A549 (cell line): ENCODE measurements around the gene RPLP2. TPM values are rescaled to one million over a fixed set of nuclear protein-coding genes. Genes with fewer than 3 reads are reported as not detected.
A peak's percentile ranks its signal among the peaks of the same experiment; 100 is the strongest.

Source experiments
- ATAC-seq, 2 experiments: fragments of 200-7000 bp in 1 of 2; fragments of >200 bp in 1 of 2; cut with Nextera tagmentation in 1 of 2; cut with Tn5 transposase in 1 of 2; 3 replicates each; pipeline versions ENCODE4 v1.8.0 to v1.9.1; 2018 to 2020; ENCODE audit warnings: mild to moderate bottlenecking in 1 of 2, moderate library complexity in 1 of 2
- CTCF ChIA-PET: fragments of 300-600 bp; sonication (Branson Sonifier 250); formaldehyde crosslinking; extraction: SDS; loops from one replicate; lab custom pipeline; 2021; ENCODE audit warnings: antibody characterized with exemption, inconsistent platforms; lab: Yijun Ruan, JAX
- POLR2A ChIA-PET: fragments of 350-600 bp; formaldehyde crosslinking; extraction: SDS; loops from one replicate; lab custom pipeline; 2021; ENCODE audit warnings: antibody characterized with exemption, inconsistent platforms; lab: Yijun Ruan, JAX
- DNase-seq, 2 experiments: peaks; one replicate each; pipeline versions ENCODE4 v3.0.0 to v3.0.0-alpha.2; 2011 to 2016; ENCODE audit warnings: low read depth in 1 of 2, low spot score in 1 of 2
- FAIRE-seq: peaks from 2 replicates; lab custom pipeline; 2011; peaks lifted over from hg19 to GRCh38; lab: Jason Lieb, UNC
- H3K27ac ChIP-seq, 2 experiments: fragments of >200 bp; sonication (Bioruptor Twin); formaldehyde crosslinking; 3 replicates each; pipeline ENCODE4 v1.5.1; 2016 to 2017
- H3K4me1 ChIP-seq: fragments of >200 bp; sonication (Bioruptor Twin); formaldehyde crosslinking; 3 replicates; pipeline ENCODE4 v1.6.1; 2016
- H3K4me2 ChIP-seq: fragments of >200 bp; sonication (Bioruptor Twin); formaldehyde crosslinking; 3 replicates; pipeline ENCODE4 v1.6.1; 2016
- H3K4me3 ChIP-seq: fragments of >200 bp; sonication (Bioruptor Twin); formaldehyde crosslinking; 3 replicates; pipeline ENCODE4 v1.5.1; 2016
- H3K9me3 ChIP-seq: fragments of >200 bp; sonication (Bioruptor Twin); formaldehyde crosslinking; 3 replicates; pipeline ENCODE4 v1.6.1; 2016
- BHLHE40 ChIP-seq: IDR thresholded peaks from 2 replicates; pipeline ENCODE4 v1.6.1; 2012; ENCODE audit warnings: low read depth, low read length, inconsistent platforms
- CBX2 ChIP-seq: fragments of 200-600 bp; sonication (generic); IDR thresholded peaks from 2 replicates; pipeline ENCODE4 v1.6.1; 2016; ENCODE audit warnings: low read depth, mild to moderate bottlenecking, borderline replicate concordance
- CBX8 ChIP-seq: fragments of 200-600 bp; sonication (generic); IDR thresholded peaks from 2 replicates; pipeline ENCODE4 v1.6.1; 2016
- CHD2 ChIP-seq: fragments of 150-350 bp; IDR thresholded peaks from 2 replicates; pipeline ENCODE4 v1.6.1; 2014; ENCODE audit warnings: low read length; ENCODE audit not compliant: partially characterized antibody
- CHD4 ChIP-seq: fragments of 200-600 bp; sonication (generic); IDR thresholded peaks from 2 replicates; pipeline ENCODE4 v1.6.1; 2016; ENCODE audit warnings: antibody characterized with exemption, mild to moderate bottlenecking, borderline replicate concordance
- EHF ChIP-seq: fragments of 250-450 bp; sonication (Bioruptor Pico); IDR thresholded peaks from 2 replicates; pipeline ENCODE4 v1.5.0; 2020; ENCODE audit warnings: mild to moderate bottlenecking
- EHMT2 ChIP-seq: fragments of 200-600 bp; sonication (generic); IDR thresholded peaks from 2 replicates; pipeline ENCODE4 v1.6.1; 2016; ENCODE audit warnings: antibody characterized with exemption, low read depth, mild to moderate bottlenecking, moderate library complexity
- FOSB ChIP-seq: fragments of 250-450 bp; sonication (Bioruptor Pico); IDR thresholded peaks from 2 replicates; pipeline ENCODE4 v1.5.0; 2020; ENCODE audit warnings: mild to moderate bottlenecking, moderate library complexity
- HDAC2 ChIP-seq: fragments of 200-600 bp; sonication (generic); IDR thresholded peaks from 2 replicates; pipeline ENCODE4 v1.6.1; 2016
- HEYL ChIP-seq: fragments of 250-450 bp; sonication (Bioruptor Pico); IDR thresholded peaks from 2 replicates; pipeline ENCODE4 v1.8.0; 2021; ENCODE audit warnings: mild to moderate bottlenecking, moderate library complexity
- MYC ChIP-seq: IDR thresholded peaks from 2 replicates; pipeline ENCODE4 v1.6.1; 2012; ENCODE audit warnings: mild to moderate bottlenecking, inconsistent platforms, low read length, improper control_type of control experiment, borderline replicate concordance
- NR3C1 ChIP-seq: fragments of >200 bp; sonication (Bioruptor Twin); formaldehyde crosslinking; IDR thresholded peaks from 3 replicates; pipeline ENCODE4 v1.6.1; 2017
- RAD21 ChIP-seq, 2 experiments: fragments of >200 bp in 1 of 2; sonication (Bioruptor Twin) in 1 of 2; formaldehyde crosslinking in 1 of 2; IDR thresholded peaks in 1 of 2; conservative IDR thresholded peaks in 1 of 2; 2 replicates in 1 of 2; 3 replicates in 1 of 2; pipeline ENCODE4 v1.6.1; 2012 to 2018; ENCODE audit warnings: inconsistent platforms in 1 of 2
- RARB ChIP-seq: fragments of 250-450 bp; sonication (Bioruptor Pico); IDR thresholded peaks from 2 replicates; pipeline ENCODE4 v1.8.0; 2021; ENCODE audit warnings: mild to moderate bottlenecking, moderate library complexity
- RFX5 ChIP-seq: fragments of 450-650 bp; IDR thresholded peaks from 2 replicates; pipeline ENCODE4 v1.7.1; 2014; ENCODE audit warnings: antibody characterized with exemption, mild to moderate bottlenecking, moderate library complexity
- TP53 ChIP-seq: fragments of 250-450 bp; sonication (Bioruptor Pico); IDR thresholded peaks from 2 replicates; pipeline ENCODE4 v1.5.0; 2021; ENCODE audit warnings: mild to moderate bottlenecking, moderate library complexity
- WGBS: methylation state at CpG from one replicate; pipeline ENCODE4 v1.1.6; 2017; ENCODE audit errors: missing lambda C conversion rate; 5-methylcytosine and 5-hydroxymethylcytosine counted together
- polyA plus RNA-seq, 4 experiments: library from polyadenylated mRNA; depleted of rRNA in 3 of 4; stranded (reverse); fragments of >200 nt; fragmentation: RNase III in 1 of 4; extraction: RNeasy Plus Mini Kit Qiagen cat#74134 plus additional on column Dnase treatment in 1 of 4; gene quantifications; 2 replicates in 3 of 4; 3 replicates in 1 of 4; pipeline ENCODE4 v1.2.3, GENCODE V29; 2011 to 2017
- TF ChIP-seq, protein P1 (sequence below): IDR thresholded peaks from 2 replicates; pipeline ENCODE4 v1.6.1; 2012; ENCODE audit warnings: low read depth, borderline replicate concordance
- TF ChIP-seq, protein P2 (sequence below): fragments of >200 bp; sonication (Bioruptor Twin); formaldehyde crosslinking; IDR thresholded peaks from 3 replicates; pipeline ENCODE4 v1.6.1; 2016
- TF ChIP-seq, protein P3 (sequence below): IDR thresholded peaks from 2 replicates; pipeline ENCODE4 v1.6.1; 2012
- TF ChIP-seq, protein P4 (sequence below): fragments of 250-450 bp; sonication (Bioruptor Pico); IDR thresholded peaks from 2 replicates; pipeline ENCODE4 v1.5.0; 2020; ENCODE audit warnings: low read depth, mild to moderate bottlenecking, moderate library complexity
- TF ChIP-seq, protein P5 (sequence below): fragments of 150-350 bp; IDR thresholded peaks from 2 replicates; pipeline ENCODE4 v1.6.1; 2014; ENCODE audit warnings: low read depth, mild to moderate bottlenecking, low read length
- TF ChIP-seq, protein P6 (sequence below): fragments of 200-600 bp; sonication (generic); IDR thresholded peaks from 2 replicates; pipeline ENCODE4 v1.6.1; 2016; ENCODE audit warnings: antibody characterized with exemption, mild to moderate bottlenecking, moderate library complexity

RPLP2 gene
- polyA plus RNA-seq, 2 of the 4 experiments (the other 2 are of a cell fraction) = 1,493 to 2,508 TPM

DNA sequence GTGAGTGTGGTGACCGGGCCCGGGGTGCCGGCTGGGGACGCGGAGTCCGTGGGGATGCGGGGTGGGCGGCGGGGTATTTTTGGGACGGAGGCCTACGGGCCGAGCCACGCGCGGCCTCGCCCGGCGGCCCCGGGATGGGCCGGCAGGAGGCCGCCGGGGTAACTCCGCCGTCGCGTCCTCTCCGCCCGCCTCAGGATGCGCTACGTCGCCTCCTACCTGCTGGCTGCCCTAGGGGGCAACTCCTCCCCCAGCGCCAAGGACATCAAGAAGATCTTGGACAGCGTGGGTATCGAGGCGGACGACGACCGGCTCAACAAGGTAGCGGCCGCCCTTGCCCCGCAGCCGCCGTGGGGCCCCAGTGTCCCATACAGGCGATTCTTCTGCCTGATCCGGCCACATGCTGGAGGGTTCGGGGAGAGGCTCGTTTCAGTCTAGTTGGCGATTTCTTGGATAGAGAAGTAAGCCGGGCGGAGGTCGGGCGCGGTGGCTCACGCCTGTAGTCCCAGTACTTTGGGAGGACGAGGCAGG lies 337 bp downstream of the RPLP2 start (continued):
- TF ChIP-seq, protein P1, sequence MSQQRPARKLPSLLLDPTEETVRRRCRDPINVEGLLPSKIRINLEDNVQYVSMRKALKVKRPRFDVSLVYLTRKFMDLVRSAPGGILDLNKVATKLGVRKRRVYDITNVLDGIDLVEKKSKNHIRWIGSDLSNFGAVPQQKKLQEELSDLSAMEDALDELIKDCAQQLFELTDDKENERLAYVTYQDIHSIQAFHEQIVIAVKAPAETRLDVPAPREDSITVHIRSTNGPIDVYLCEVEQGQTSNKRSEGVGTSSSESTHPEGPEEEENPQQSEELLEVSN = no peak
- TF ChIP-seq RARB (CRISPR knock-in tag) = no peak
- no peak for TF ChIP-seq RAD21 (conservative IDR thresholded peaks at IDR 0.05 in 1 of 2, IDR thresholded peaks at IDR 0.05 in 1 of 2)
- TF ChIP-seq, all 56 proteins: peak for 4

DNA sequence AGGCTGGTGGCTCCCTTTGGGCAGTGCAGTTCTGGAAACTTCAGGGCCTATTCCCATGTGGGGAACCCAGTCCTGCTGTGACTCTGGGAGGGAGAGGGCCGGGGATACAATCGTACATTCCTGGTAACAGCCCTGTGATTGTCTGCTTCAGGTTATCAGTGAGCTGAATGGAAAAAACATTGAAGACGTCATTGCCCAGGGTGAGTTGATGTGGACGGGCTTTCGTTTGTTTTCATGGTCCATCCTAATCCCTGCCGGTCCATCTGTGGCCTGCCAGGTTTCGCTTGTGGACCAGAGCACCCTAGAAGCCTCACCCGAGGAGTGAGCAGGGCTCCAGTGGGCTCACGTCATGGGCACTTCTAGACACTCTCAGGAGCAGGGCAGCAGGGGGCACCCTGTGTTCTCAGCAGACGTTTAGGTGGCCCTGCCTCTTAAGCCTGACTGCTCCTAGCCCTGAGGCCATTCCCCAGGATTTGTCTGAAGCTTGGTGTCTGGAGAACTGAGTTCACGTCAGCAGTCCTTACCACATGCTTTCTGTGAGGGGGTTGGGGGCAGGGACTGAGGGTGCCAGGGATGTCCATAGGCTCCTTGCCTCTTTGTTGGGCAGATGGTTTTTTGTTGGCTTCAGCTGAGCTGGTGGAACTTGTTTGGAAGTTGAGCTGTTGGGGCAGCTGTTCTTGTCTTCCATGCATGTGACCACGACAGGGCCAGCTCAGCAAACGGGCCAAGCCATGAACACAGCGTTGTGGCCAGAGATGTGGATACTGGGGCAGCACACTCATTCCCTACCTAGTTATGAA lies 1.9 kb downstream of the RPLP2 start:
- Histone ChIP-seq H3K4me2 (peak overlapping the region; percentile 87), H3K4me1 (peaks cover 37% of the 10 kb centered on the region), H3K9me3 (no peaks in the 10 kb centered on the region), H3K27ac (peak overlapping the region; percentile 95 to 97), H3K4me3 (peak overlapping the region; percentile 94)
- TF ChIP-seq, protein P2, sequence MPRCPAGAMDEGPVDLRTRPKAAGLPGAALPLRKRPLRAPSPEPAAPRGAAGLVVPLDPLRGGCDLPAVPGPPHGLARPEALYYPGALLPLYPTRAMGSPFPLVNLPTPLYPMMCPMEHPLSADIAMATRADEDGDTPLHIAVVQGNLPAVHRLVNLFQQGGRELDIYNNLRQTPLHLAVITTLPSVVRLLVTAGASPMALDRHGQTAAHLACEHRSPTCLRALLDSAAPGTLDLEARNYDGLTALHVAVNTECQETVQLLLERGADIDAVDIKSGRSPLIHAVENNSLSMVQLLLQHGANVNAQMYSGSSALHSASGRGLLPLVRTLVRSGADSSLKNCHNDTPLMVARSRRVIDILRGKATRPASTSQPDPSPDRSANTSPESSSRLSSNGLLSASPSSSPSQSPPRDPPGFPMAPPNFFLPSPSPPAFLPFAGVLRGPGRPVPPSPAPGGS = no peak
- TF ChIP-seq HEYL (CRISPR knock-in tag) = no peak
- TF ChIP-seq, protein P3, sequence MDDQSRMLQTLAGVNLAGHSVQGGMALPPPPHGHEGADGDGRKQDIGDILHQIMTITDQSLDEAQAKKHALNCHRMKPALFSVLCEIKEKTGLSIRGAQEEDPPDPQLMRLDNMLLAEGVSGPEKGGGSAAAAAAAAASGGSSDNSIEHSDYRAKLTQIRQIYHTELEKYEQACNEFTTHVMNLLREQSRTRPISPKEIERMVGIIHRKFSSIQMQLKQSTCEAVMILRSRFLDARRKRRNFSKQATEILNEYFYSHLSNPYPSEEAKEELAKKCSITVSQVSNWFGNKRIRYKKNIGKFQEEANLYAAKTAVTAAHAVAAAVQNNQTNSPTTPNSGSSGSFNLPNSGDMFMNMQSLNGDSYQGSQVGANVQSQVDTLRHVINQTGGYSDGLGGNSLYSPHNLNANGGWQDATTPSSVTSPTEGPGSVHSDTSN = no peak
- TF ChIP-seq, protein P4, sequence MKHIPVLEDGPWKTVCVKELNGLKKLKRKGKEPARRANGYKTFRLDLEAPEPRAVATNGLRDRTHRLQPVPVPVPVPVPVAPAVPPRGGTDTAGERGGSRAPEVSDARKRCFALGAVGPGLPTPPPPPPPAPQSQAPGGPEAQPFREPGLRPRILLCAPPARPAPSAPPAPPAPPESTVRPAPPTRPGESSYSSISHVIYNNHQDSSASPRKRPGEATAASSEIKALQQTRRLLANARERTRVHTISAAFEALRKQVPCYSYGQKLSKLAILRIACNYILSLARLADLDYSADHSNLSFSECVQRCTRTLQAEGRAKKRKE (CRISPR knock-in tag) = no peak
- TF ChIP-seq CBX2 = no peak
- TF ChIP-seq MYC = no peak
- TF ChIP-seq, protein P5, sequence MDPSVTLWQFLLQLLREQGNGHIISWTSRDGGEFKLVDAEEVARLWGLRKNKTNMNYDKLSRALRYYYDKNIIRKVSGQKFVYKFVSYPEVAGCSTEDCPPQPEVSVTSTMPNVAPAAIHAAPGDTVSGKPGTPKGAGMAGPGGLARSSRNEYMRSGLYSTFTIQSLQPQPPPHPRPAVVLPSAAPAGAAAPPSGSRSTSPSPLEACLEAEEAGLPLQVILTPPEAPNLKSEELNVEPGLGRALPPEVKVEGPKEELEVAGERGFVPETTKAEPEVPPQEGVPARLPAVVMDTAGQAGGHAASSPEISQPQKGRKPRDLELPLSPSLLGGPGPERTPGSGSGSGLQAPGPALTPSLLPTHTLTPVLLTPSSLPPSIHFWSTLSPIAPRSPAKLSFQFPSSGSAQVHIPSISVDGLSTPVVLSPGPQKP = no peak
- TF ChIP-seq HDAC2 = no peak
- TF ChIP-seq EHF = no peak
- no peak for TF ChIP-seq FOSB (CRISPR knock-in tag)
- no peak for TF ChIP-seq CHD2
- TF ChIP-seq RFX5 = no peak
- no peak for TF ChIP-seq CHD4
- no peak for TF ChIP-seq CBX8
- TF ChIP-seq, protein P6, sequence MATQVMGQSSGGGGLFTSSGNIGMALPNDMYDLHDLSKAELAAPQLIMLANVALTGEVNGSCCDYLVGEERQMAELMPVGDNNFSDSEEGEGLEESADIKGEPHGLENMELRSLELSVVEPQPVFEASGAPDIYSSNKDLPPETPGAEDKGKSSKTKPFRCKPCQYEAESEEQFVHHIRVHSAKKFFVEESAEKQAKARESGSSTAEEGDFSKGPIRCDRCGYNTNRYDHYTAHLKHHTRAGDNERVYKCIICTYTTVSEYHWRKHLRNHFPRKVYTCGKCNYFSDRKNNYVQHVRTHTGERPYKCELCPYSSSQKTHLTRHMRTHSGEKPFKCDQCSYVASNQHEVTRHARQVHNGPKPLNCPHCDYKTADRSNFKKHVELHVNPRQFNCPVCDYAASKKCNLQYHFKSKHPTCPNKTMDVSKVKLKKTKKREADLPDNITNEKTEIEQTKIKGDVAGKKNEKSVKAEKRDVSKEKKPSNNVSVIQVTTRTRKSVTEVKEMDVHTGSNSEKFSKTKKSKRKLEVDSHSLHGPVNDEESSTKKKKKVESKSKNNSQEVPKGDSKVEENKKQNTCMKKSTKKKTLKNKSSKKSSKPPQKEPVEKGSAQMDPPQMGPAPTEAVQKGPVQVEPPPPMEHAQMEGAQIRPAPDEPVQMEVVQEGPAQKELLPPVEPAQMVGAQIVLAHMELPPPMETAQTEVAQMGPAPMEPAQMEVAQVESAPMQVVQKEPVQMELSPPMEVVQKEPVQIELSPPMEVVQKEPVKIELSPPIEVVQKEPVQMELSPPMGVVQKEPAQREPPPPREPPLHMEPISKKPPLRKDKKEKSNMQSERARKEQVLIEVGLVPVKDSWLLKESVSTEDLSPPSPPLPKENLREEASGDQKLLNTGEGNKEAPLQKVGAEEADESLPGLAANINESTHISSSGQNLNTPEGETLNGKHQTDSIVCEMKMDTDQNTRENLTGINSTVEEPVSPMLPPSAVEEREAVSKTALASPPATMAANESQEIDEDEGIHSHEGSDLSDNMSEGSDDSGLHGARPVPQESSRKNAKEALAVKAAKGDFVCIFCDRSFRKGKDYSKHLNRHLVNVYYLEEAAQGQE = no peak
- no peak for TF ChIP-seq BHLHE40
- TF ChIP-seq EHMT2 = no peak
- no peak for TF ChIP-seq TP53 (CRISPR knock-in tag)
- TF ChIP-seq, protein P1 = no peak
- TF ChIP-seq NR3C1 = no peak
- no peak for FAIRE-seq
- 66% methylated on average over 12 of the region's 14 CpGs for WGBS
- ATAC-seq = no peak
- ChIA-PET POLR2A (interaction anchor here (1.1 to 1.5 kb wide), 2 partner anchors 7 to 22 kb away, joined by 3 to 6 read pairs; partner anchors contain the start of gene PNPLA2), CTCF (interaction anchor here (0.9 to 1.2 kb wide), 2 partner anchors 9 to 13 kb away, joined by 3 to 7 read pairs; no protein-coding TSS in a partner anchor)
- no peak for DNase-seq
